Adipose tissue (tissue), 3 donors: ENCODE results near the gene CARD16. TPM values are rescaled to one million over a fixed set of nuclear protein-coding genes. Genes with fewer than 3 reads are reported as not detected.
"Not testable (repeated sequence)": the region's sequence is repeated elsewhere in the genome, so short reads cannot be mapped to it uniquely, and the experiment has no call there.

Experiments
- H3K27ac ChIP-seq: one replicate; pipeline ENCODE4 v1.5.1; 2013; ENCODE audit warnings: low read depth, low read length
- WGBS, 3 donors: extraction: QIAGEN DNeasy Blood & Tissue Kit; methylation state at CpG; one replicate each; pipeline ENCODE4 v1.1.7; 2013; 5-methylcytosine and 5-hydroxymethylcytosine counted together
- polyA plus RNA-seq, 3 donors: library from polyadenylated mRNA; stranded (reverse); fragments of 200-250 nt; gene quantifications; one replicate each; pipeline ENCODE4 v1.2.3, GENCODE V29; 2013
- donor health status: healthy with polysubstance abuse.
- donor health status: Bipolar disorder and iron deficiency.
- donor health status: healthy.

Gene CARD16
- polyA plus RNA-seq, 3 donors, result 3.3 to 52.2 (median 22.1) TPM

DNA sequence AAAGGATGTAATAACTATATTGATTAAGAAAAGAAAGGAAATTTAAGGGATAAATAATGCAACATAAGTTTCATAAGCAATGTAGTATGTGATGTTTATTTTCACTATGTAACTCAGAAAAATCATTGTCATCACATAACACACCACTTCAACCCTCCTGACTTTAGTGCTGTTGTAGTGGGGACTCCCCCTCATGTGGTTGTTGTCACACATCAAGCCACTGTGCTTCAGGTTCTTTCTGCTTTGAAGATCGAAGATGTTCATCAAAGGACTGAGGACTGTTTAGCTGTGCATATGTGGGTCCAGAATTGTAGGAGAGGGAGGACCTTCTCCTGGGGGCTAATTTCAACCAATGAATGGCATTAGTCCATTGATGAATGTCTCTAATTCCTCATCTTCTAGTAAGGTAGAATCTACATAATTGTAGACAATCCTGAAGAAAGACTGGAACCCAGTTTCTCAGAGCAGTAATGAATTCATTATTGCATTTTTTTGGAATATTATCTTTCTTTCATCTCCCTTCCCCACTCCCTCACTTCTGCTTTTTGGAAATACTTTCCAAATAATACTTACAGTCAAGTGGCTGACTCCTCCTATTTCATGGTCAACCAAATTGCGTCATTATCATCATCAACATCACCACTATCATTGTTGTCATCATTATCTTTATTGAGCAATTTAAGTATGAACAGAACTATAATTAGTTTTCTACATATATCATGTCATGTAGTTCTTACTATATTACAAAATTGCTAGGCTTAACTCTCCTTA, 9.8 kb upstream of the CARD16 start:
- no peak overlapping the region for H3K27ac ChIP-seq
- 45 to 80% (median 73%) methylated on average over 2 of the region's 2 CpGs for WGBS, 3 donors

GRCh38 chr11:105052487-105052886, 7.4 kb upstream of the CARD16 start:
- no peak overlapping the region for H3K27ac ChIP-seq
- 82 to 89% (median 89%) methylated on average over 3 of the region's 3 CpGs for WGBS, 3 donors

- H3K27ac ChIP-seq, result no peak overlapping the region
- WGBS, 3 donors, result 59 to 98% (median 95%) methylated on average over 2 of the region's 2 CpGs
Measured at GRCh38 chr11:105051559-105051958, 6.4 kb upstream of the CARD16 start.

DNA sequence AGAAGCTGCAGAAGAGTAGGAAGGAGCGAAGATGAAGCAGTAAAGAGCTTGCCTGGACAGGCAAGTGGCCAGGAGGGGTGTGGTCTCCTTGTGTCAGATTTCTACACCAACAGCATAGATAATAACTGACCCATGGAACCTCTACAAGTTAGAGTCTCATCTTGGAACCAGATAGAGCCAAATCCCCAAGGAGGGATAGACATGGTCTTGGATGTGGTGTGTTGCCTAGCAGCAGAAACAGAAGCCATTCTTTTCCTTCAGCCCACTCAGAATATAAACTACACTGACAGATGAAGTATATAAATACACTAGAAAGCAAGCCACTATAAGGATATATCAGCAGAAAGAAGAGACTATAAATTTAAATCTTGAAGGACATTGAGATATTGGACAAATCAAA, 4.3 kb upstream of the CARD16 start:
- 65 to 96% (median 89%) methylated on average over 1 of the region's 1 CpG for WGBS, 3 donors
- no peak overlapping the region for H3K27ac ChIP-seq

GRCh38 chr11:105046898-105047579, 1.9 kb upstream of the CARD16 start:
- WGBS, 3 donors, result 51 to 69% (median 63%) methylated on average over 8 of the region's 8 CpGs
- H3K27ac ChIP-seq, result no peak overlapping the region

- no peak overlapping the region for H3K27ac ChIP-seq
- 62 to 93% (median 73%) methylated on average over 5 of the region's 5 CpGs for WGBS, 3 donors
Measured at GRCh38 chr11:105045676-105046296, 651 bp upstream of the CARD16 start.

GRCh38 chr11:105042178-105042577, 3.0 kb downstream of the CARD16 start:
- WGBS, 3 donors, result 88 to 93% (median 90%) methylated on average over 3 of the region's 3 CpGs
- H3K27ac ChIP-seq, result no peak overlapping the region

DNA sequence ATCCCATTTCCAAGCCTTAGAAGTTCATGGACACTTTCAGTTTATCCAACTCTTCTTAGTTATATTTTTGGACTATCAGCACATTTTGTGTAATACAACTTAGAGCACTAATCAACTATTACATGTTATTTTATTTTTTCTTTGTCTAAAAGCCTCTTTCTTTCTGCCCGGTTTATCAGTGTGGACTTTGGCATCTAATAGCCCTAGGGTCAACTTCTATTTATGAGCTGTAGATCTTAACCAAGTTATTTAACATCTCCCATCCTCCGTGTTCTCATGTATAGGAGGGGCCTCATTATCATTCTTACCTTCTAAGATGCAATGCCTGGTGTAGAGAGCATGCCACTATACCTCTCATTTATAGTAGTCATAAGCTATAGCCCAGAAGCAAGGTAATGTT, 4.4 kb downstream of the CARD16 start:
- 62 to 99% (median 85%) methylated on average over 2 of the region's 2 CpGs for WGBS, 3 donors
- H3K27ac ChIP-seq, result no peak overlapping the region

GRCh38 chr11:105034813-105035620, 10.1 kb downstream of the CARD16 start, which contains the start of gene CASP1:
Gene CASP1 (minus strand): TSS chr11:105035144. CDS start chr11:105035113, 31 bp downstream.
- WGBS, 3 donors, result 7 to 61% (median 8%) methylated on average over 3 of the region's 3 CpGs
- no peak within 1 kb of the TSS for H3K27ac ChIP-seq

DNA sequence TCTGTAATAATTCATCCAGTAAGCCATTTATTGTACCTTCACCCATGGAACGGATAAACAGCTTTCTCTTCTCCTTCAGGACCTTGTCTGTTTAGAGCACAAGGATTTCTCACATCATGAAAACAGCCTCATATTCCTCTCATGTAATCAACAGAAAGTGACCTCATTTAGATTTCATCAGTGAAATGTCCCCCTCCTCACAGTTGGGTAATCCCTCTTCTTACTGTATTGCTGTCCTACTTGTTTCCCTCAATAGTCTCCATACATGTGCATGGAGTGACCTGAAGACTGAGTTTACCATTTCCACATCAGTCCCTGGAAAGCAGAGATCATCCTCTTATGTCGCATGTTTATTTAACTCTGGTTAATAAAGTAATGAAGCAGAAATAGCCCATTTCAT, 10.7 kb downstream of the CARD16 start:
- H3K27ac ChIP-seq, result not testable (repeated sequence)
- 43 to 78% (median 46%) methylated on average over 2 of the region's 2 CpGs for WGBS, 3 donors

GRCh38 chr11:105033781-105034180, 11.4 kb downstream of the CARD16 start:
- H3K27ac ChIP-seq, result no peak overlapping the region
- WGBS, 3 donors, result 80 to 92% (median 82%) methylated on average over 1 of the region's 1 CpG

- WGBS, 3 donors, result 79 to 85% (median 82%) methylated on average over 3 of the region's 3 CpGs
- no peak overlapping the region for H3K27ac ChIP-seq
Measured at GRCh38 chr11:105033343-105033742, 11.8 kb downstream of the CARD16 start.

- H3K27ac ChIP-seq, result no peak overlapping the region
- WGBS, 3 donors, result 57 to 81% (median 72%) methylated on average over 2 of the region's 2 CpGs
Measured at GRCh38 chr11:105032495-105032894, 12.6 kb downstream of the CARD16 start.

GRCh38 chr11:105027678-105028077, 17.5 kb downstream of the CARD16 start:
- H3K27ac ChIP-seq, result no peak overlapping the region
- WGBS, 3 donors, result 62 to 74% (median 73%) methylated on average over 3 of the region's 3 CpGs

DNA sequence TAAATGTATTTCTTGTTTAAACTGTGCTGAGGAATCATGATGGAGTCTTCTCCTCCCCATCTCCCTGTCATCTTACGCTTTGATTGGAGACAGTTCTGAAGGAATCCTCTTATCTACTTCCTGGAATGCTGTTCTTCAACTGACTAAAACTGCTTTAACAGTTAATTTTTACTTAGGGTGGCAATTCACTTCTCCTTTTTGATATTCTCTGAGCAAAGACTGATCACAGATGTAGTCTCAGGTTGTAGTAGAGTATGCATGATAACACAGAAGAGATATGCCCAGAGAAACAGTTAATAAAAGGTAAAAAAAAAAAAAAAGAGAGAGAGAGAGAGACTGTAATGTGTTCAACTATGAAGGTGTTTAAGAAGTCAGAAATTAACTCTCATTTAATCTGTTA, 20.7 kb downstream of the CARD16 start:
- no peak overlapping the region for H3K27ac ChIP-seq
- 75 to 90% (median 88%) methylated on average over 1 of the region's 1 CpG for WGBS, 3 donors

- no peak within 1 kb of the TSS for H3K27ac ChIP-seq
Measured at GRCh38 chr11:105023003-105023402, 22.1 kb downstream of the CARD16 start, which contains the start of gene CASP5. Gene CASP5 (minus strand): TSS chr11:105023168. CDS start chr11:105023136, 32 bp downstream.

DNA sequence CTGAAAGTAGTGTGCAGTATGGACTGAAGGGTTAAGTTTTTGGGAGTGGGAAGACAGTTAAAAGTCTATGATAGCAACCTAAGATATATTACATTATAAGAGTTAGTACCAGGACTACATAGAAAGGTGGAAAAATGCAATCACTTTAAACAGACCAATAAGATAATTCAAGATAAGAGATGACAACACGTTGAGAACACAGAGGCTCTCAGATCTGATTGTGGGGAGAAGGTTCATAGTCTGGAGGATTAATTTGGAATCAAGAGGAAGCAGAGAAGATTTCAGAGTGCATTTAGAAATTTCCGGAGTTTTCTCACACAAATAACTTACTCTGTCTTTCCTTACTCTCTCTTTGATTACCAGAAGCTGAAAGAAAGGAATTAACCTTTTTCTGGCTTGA, 22.6 kb downstream of the CARD16 start:
- 38 to 58% (median 43%) methylated on average over 2 of the region's 2 CpGs for WGBS, 3 donors
- H3K27ac ChIP-seq, result no peak overlapping the region

DNA sequence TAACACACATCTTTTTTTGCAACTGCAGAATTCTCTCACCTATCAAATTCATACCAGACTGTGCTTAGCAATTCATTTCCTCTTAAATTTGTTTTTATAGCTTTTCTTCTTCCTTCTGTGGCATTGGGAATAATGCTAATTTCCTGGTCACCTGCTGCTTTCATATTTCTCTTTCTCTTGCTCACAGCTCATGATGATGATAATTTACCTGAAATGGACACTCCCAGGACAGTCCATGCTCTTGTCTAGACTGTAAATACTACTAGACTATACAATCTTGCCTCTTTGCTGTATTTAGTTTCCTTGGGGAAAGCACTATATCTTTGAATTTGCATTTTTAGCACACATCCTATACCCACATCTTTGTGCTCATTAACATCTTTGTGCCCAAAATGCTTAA, 37.7 kb downstream of the CARD16 start:
- H3K27ac ChIP-seq, result no peak overlapping the region

GRCh38 chr11:105005451-105005845, 39.7 kb downstream of the CARD16 start:
- 72 to 93% (median 87%) methylated on average over 3 of the region's 3 CpGs for WGBS, 3 donors
- H3K27ac ChIP-seq, result no peak overlapping the region
